ENCODE measurements around the gene ADORA1. TPM values are rescaled to one million over a fixed set of nuclear protein-coding genes. Genes with fewer than 3 reads are reported as not detected.

ADORA1 gene
- total and polyA plus RNA-seq, 2 of the 13 experiments (the other 11 are each of a cell fraction or from before 2014, with no cell fraction given), result 0.11 TPM; not detected in 1

DNA sequence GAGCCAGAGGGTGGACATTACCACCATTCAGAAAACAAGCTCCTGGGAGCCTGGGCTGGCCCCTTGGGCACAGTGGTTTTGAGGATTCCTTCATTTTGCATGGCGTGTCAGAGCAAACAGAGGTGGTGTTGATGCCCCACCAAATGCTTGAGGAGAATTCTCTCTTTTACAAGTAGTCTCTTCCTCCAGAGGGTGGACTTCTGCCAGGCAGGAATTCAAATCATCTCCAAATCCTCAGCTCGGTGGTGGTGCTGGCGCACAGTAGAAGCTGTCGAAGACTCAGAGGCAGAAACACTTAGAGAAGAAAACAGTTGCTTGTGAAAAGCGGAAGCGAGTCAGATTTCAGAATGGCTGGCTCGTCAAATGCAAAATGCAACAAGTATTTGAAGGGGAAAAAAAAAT is 62.4 kb downstream of the ADORA1 start:
- H3K4me3 ChIP-seq (replicated peaks in 1 of 3; ENCODE audit: insufficient read depth in 1 of 3, low read depth in 2 of 3, low read length in 3 of 3), result no peak overlapping the region
- H3K9ac ChIP-seq (ENCODE audit: insufficient read depth, low read depth, low read length), result no peak overlapping the region
- H3K36me3 ChIP-seq (replicated peaks in 1 of 2; ENCODE audit: control insufficient read depth in 1 of 2, insufficient read depth in 2 of 2, low read length in 2 of 2), result no peaks in the 10 kb centered on the region
- intact Hi-C loops (cut with micrococcal nuclease; ENCODE audit: unreplicated experiment), result no loop called here
- H3K4me1 ChIP-seq (ENCODE audit: insufficient read depth, low read length), result no peaks in the 10 kb centered on the region
- ChIA-PET CTCF (ENCODE audit: low intra/inter-chr PET ratio, low total read pairs) (no interaction called here), POLR2A (no interaction called here)
- DNase-seq (ENCODE audit: low spot score) (no peak), FAIRE-seq (no peak), ATAC-seq (no peak)
- H3K27ac ChIP-seq (ENCODE audit: extremely low read length, insufficient read depth, low read length), result no peak overlapping the region
- BruUV-seq (replicated peaks), result no TSS peak
- no peaks in the 10 kb centered on the region for H4K20me1 ChIP-seq (ENCODE audit: insufficient read depth, low read length)
- no peaks in the 10 kb centered on the region for H3K9me3 ChIP-seq (ENCODE audit: low read length)
- H2AFZ ChIP-seq (ENCODE audit: low read length), result no peak overlapping the region
- in situ Hi-C loops (cut with HindIII; ENCODE audit: extremely low pct_ligation_motif_present, low pct_unique_long_range_greater_than_20kb), result no loop called here
- TF ChIP-seq, protein P1, sequence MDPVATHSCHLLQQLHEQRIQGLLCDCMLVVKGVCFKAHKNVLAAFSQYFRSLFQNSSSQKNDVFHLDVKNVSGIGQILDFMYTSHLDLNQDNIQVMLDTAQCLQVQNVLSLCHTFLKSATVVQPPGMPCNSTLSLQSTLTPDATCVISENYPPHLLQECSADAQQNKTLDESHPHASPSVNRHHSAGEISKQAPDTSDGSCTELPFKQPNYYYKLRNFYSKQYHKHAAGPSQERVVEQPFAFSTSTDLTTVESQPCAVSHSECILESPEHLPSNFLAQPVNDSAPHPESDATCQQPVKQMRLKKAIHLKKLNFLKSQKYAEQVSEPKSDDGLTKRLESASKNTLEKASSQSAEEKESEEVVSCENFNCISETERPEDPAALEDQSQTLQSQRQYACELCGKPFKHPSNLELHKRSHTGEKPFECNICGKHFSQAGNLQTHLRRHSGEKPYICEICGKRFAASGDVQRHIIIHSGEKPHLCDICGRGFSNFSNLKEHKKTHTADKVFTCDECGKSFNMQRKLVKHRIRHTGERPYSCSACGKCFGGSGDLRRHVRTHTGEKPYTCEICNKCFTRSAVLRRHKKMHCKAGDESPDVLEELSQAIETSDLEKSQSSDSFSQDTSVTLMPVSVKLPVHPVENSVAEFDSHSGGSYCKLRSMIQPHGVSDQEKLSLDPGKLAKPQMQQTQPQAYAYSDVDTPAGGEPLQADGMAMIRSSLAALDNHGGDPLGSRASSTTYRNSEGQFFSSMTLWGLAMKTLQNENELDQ (CRISPR knock-in tag; IDR thresholded peaks at IDR 0.05; ENCODE audit: borderline replicate concordance), result no peak
- TF ChIP-seq ZKSCAN5 (CRISPR knock-in tag; IDR thresholded peaks at IDR 0.05), result no peak
- TF ChIP-seq KAT2B (IDR thresholded peaks at IDR 0.05; ENCODE audit: borderline replicate concordance, low read depth, low read length), result no peak
- no peak for TF ChIP-seq HMG20B (CRISPR knock-in tag; conservative IDR thresholded peaks at IDR 0.05)
- no peak for TF ChIP-seq CHD2 (IDR thresholded peaks at IDR 0.05; ENCODE audit: low read depth, low read length)
- TF ChIP-seq ARHGAP35 (CRISPR knock-in tag; IDR thresholded peaks at IDR 0.05; ENCODE audit: borderline replicate concordance), result no peak
- no peak for TF ChIP-seq FOSL1 (CRISPR knock-in tag; IDR thresholded peaks at IDR 0.05; ENCODE audit: borderline replicate concordance)
- no peak for TF ChIP-seq MBNL3 (CRISPR knock-in tag; conservative IDR thresholded peaks at IDR 0.05)
- TF ChIP-seq PHF21A (CRISPR knock-in tag; IDR thresholded peaks at IDR 0.05), result no peak
- TF ChIP-seq ZNF430 (CRISPR knock-in tag; IDR thresholded peaks at IDR 0.05), result no peak
- TF ChIP-seq ZNF160 (CRISPR knock-in tag; IDR thresholded peaks at IDR 0.05), result no peak
- TF ChIP-seq, protein P2, sequence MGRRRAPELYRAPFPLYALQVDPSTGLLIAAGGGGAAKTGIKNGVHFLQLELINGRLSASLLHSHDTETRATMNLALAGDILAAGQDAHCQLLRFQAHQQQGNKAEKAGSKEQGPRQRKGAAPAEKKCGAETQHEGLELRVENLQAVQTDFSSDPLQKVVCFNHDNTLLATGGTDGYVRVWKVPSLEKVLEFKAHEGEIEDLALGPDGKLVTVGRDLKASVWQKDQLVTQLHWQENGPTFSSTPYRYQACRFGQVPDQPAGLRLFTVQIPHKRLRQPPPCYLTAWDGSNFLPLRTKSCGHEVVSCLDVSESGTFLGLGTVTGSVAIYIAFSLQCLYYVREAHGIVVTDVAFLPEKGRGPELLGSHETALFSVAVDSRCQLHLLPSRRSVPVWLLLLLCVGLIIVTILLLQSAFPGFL (CRISPR knock-in tag; IDR thresholded peaks at IDR 0.05), result no peak
- TF ChIP-seq BCL6 (CRISPR knock-in tag; IDR thresholded peaks at IDR 0.05), result no peak
- no peak for TF ChIP-seq MYNN (CRISPR knock-in tag; IDR thresholded peaks at IDR 0.05; ENCODE audit: low read depth)
- TF ChIP-seq, protein P3, sequence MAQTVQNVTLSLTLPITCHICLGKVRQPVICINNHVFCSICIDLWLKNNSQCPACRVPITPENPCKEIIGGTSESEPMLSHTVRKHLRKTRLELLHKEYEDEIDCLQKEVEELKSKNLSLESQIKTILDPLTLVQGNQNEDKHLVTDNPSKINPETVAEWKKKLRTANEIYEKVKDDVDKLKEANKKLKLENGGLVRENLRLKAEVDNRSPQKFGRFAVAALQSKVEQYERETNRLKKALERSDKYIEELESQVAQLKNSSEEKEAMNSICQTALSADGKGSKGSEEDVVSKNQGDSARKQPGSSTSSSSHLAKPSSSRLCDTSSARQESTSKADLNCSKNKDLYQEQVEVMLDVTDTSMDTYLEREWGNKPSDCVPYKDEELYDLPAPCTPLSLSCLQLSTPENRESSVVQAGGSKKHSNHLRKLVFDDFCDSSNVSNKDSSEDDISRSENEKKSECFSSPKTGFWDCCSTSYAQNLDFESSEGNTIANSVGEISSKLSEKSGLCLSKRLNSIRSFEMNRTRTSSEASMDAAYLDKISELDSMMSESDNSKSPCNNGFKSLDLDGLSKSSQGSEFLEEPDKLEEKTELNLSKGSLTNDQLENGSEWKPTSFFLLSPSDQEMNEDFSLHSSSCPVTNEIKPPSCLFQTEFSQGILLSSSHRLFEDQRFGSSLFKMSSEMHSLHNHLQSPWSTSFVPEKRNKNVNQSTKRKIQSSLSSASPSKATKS (CRISPR knock-in tag; IDR thresholded peaks at IDR 0.05), result no peak
- TF ChIP-seq CREM (IDR thresholded peaks at IDR 0.05), result no peak
- no peak for TF ChIP-seq CREM (CRISPR knock-in tag; IDR thresholded peaks at IDR 0.05)
- no peak for TF ChIP-seq ZFAT (CRISPR knock-in tag; conservative IDR thresholded peaks at IDR 0.05)
- no peak for TF ChIP-seq ZNF543 (CRISPR knock-in tag; IDR thresholded peaks at IDR 0.05)
- no peak for TF ChIP-seq ZIK1 (CRISPR knock-in tag; IDR thresholded peaks at IDR 0.05; ENCODE audit: borderline replicate concordance, low read depth)
- H3K27me3 ChIP-seq (ENCODE audit: control insufficient read depth in 1 of 2, insufficient read depth in 2 of 2, low read length in 2 of 2), result peaks cover 0 to 12% of the 10 kb centered on the region in 2 experiments; a peak in 3 of 5 replicates
- H3K4me2 ChIP-seq (ENCODE audit: low read depth, low read length), result no peak overlapping the region
- no peaks in the 10 kb centered on the region for H3K79me2 ChIP-seq (ENCODE audit: insufficient read depth, low read length)
- WGBS (ENCODE audit: low lambda C conversion rate), result 72% methylated on average over 7 of the region's 7 CpGs

All from HepG2 (cell line).